Renal cortical epithelial cell (primary cell): ENCODE results near the gene SOCS6. TPM values are rescaled to one million over a fixed set of nuclear protein-coding genes. Genes with fewer than 3 reads are reported as not detected.
A peak's percentile ranks its signal among the peaks of the same experiment; 100 is the strongest.
"Not testable (repeated sequence)": the region's sequence is repeated elsewhere in the genome, so short reads cannot be mapped to it uniquely, and the experiment has no call there.

Experiments
- DNase-seq: peaks from one replicate; pipeline ENCODE4 v3.0.0-alpha.2; 2011; ENCODE audit warnings: low read depth
- total RNA-seq: library from RNA; depleted of rRNA; stranded (reverse); fragments of >200 nt; gene quantifications from 2 replicates; pipeline ENCODE4 v1.2.3, GENCODE V29; 2014

SOCS6 gene
- total RNA-seq, 1 donor from 2014 or later, result 37.9 TPM

- peak; percentile 92 for DNase-seq
Measured at GRCh38 chr18:70358105-70358406, 69.2 kb downstream of the SOCS6 start.

GRCh38 chr18:70359071-70359470 lies 70.2 kb downstream of the SOCS6 start:
- DNase-seq, result peak; percentile 23

GRCh38 chr18:70362258-70362657 lies 73.4 kb downstream of the SOCS6 start:
- no peak for DNase-seq

GRCh38 chr18:70363861-70364260 lies 75.0 kb downstream of the SOCS6 start:
- peak; percentile 89 for DNase-seq

GRCh38 chr18:70365361-70365760 lies 76.5 kb downstream of the SOCS6 start:
- no peak for DNase-seq

GRCh38 chr18:70366174-70366573 lies 77.3 kb downstream of the SOCS6 start:
- DNase-seq, result no peak

GRCh38 chr18:70366670-70367069 lies 77.8 kb downstream of the SOCS6 start:
- DNase-seq, result no peak

- not testable (repeated sequence) for DNase-seq
Measured at GRCh38 chr18:70367344-70367743, 78.5 kb downstream of the SOCS6 start.

- DNase-seq, result no peak
Measured at GRCh38 chr18:70368903-70369302, 80.1 kb downstream of the SOCS6 start.

- no peak for DNase-seq
Measured at GRCh38 chr18:70370762-70371733, 82.2 kb downstream of the SOCS6 start.

- DNase-seq, result no peak
Measured at GRCh38 chr18:70371908-70372307, 83.1 kb downstream of the SOCS6 start.

- no peak for DNase-seq
Measured at GRCh38 chr18:70372450-70373041, 83.7 kb downstream of the SOCS6 start.

GRCh38 chr18:70373042-70373519 lies 84.2 kb downstream of the SOCS6 start:
- DNase-seq, result peak; percentile 74

- no peak for DNase-seq
Measured at GRCh38 chr18:70374154-70374553, 85.3 kb downstream of the SOCS6 start.

- DNase-seq, result no peak
Measured at GRCh38 chr18:70376137-70376913, 87.5 kb downstream of the SOCS6 start.

GRCh38 chr18:70376914-70377258 lies 88.0 kb downstream of the SOCS6 start:
- DNase-seq, result peak; percentile 98

GRCh38 chr18:70377317-70377799 lies 88.5 kb downstream of the SOCS6 start:
- peak; percentile 89 for DNase-seq

- DNase-seq, result peak; percentile 65
Measured at GRCh38 chr18:70377857-70378701, 89.2 kb downstream of the SOCS6 start.
